ENCODE results near the gene FRMD4B. TPM values are rescaled to one million over a fixed set of nuclear protein-coding genes. Genes with fewer than 3 reads are reported as not detected.

FRMD4B gene
- total RNA-seq, 2 donors from 2014 or later: 2.1 to 2.2 TPM

- H3K9ac ChIP-seq (ENCODE audit: extremely low read depth, low read length, poor library complexity, severe bottlenecking): no peak overlapping the region
Measured at GRCh38 chr3:69181592-69182211, 204.2 kb downstream of the FRMD4B start.

GRCh38 chr3:69180869-69181591 lies 204.9 kb downstream of the FRMD4B start:
- Histone ChIP-seq H3K4me3 (ENCODE audit: low read length) (no peak overlapping the region), H3K4me1 (ENCODE audit: control insufficient read depth, insufficient read depth, low read length) (no peaks in the 10 kb centered on the region), H3K36me3 (ENCODE audit: control insufficient read depth, insufficient read depth, low read length) (no peaks in the 10 kb centered on the region), H3K9ac (ENCODE audit: extremely low read depth, low read length, poor library complexity, severe bottlenecking) (no peak overlapping the region), H3K27me3 (ENCODE audit: control insufficient read depth, insufficient read depth, low read length, poor library complexity, severe bottlenecking) (no peaks in the 10 kb centered on the region), H3K9me3 (ENCODE audit: control insufficient read depth, low read length) (no peaks in the 10 kb centered on the region), H3K27ac (ENCODE audit: low read depth, low read length) (no peak overlapping the region)
- Mint-ChIP-seq H3K4me3 (no peak overlapping the region), H3K9me3 (no peaks in the 10 kb centered on the region), H3K4me1 (peaks cover 5% of the 10 kb centered on the region), H3K36me3 (ENCODE audit: low read depth) (peaks cover 12% of the 10 kb centered on the region), H3K27ac (no peak overlapping the region), H3K27me3 (ENCODE audit: insufficient read depth) (no peaks in the 10 kb centered on the region)
- WGBS, 2 experiments (ENCODE audit: insufficient coverage in 1 of 2, insufficient read length in 1 of 2): 89 to 96% methylated on average over 13 to 23 of the region's 23 CpGs
- DNase-seq: no peak
- TF ChIP-seq, protein P1, sequence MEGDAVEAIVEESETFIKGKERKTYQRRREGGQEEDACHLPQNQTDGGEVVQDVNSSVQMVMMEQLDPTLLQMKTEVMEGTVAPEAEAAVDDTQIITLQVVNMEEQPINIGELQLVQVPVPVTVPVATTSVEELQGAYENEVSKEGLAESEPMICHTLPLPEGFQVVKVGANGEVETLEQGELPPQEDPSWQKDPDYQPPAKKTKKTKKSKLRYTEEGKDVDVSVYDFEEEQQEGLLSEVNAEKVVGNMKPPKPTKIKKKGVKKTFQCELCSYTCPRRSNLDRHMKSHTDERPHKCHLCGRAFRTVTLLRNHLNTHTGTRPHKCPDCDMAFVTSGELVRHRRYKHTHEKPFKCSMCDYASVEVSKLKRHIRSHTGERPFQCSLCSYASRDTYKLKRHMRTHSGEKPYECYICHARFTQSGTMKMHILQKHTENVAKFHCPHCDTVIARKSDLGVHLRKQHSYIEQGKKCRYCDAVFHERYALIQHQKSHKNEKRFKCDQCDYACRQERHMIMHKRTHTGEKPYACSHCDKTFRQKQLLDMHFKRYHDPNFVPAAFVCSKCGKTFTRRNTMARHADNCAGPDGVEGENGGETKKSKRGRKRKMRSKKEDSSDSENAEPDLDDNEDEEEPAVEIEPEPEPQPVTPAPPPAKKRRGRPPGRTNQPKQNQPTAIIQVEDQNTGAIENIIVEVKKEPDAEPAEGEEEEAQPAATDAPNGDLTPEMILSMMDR (conservative IDR thresholded peaks at IDR 0.05): no peak

More at GRCh38 chr3:69181592-69182211, 204.2 kb downstream of the FRMD4B start:
- Histone ChIP-seq H3K9me3 (ENCODE audit: control insufficient read depth, low read length) (no peaks in the 10 kb centered on the region), H3K4me3 (ENCODE audit: low read length) (no peak overlapping the region), H3K27ac (ENCODE audit: low read depth, low read length) (peak overlapping the region; percentile 2), H3K36me3 (ENCODE audit: control insufficient read depth, insufficient read depth, low read length) (no peaks in the 10 kb centered on the region), H3K4me1 (ENCODE audit: control insufficient read depth, insufficient read depth, low read length) (no peaks in the 10 kb centered on the region), H3K27me3 (ENCODE audit: control insufficient read depth, insufficient read depth, low read length, poor library complexity, severe bottlenecking) (no peaks in the 10 kb centered on the region)
- Mint-ChIP-seq H3K4me3 (no peak overlapping the region), H3K4me1 (peaks cover 5% of the 10 kb centered on the region), H3K27ac (no peak overlapping the region), H3K36me3 (ENCODE audit: low read depth) (peaks cover 12% of the 10 kb centered on the region), H3K9me3 (no peaks in the 10 kb centered on the region), H3K27me3 (ENCODE audit: insufficient read depth) (no peaks in the 10 kb centered on the region)
- TF ChIP-seq, protein P1 (conservative IDR thresholded peaks at IDR 0.05): no peak
- DNase-seq: no peak
- 76 to 85% methylated on average over 5 to 9 of the region's 9 CpGs for WGBS, 2 experiments (ENCODE audit: insufficient coverage in 1 of 2, insufficient read length in 1 of 2)

DNA sequence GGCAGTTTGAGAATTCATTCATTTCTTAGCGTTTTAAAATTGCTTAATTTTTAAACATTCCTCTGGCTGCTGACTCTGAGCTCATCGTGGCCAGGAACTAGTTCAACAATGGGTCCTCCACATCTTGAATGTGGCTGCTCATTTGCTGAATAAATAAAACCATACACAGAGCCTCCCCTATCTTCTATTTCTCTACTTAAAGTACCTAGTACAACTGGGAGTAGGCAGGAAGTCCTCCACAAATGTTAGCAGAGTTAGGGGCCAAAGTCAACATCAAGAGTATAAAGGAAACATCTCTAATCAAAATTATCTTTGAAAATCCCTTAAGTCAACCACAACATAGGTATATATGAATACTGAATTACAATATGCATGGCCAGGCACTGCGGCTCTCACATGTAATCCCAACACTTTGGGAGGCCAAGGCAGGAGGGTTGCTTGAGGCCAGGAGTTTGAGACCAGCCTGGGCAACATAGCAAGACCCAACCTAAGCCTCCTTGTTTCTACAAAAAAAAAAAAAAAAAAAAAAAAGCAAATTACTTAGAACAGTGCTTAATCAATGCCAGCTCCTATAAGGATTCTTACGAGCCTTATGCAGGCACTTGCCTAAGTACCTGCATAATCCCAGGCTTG lies 206.0 kb downstream of the FRMD4B start:
- H3K36me3 ChIP-seq (ENCODE audit: control insufficient read depth, insufficient read depth, low read length): no peaks in the 10 kb centered on the region
- H3K36me3 Mint-ChIP-seq (ENCODE audit: low read depth): peaks cover 8% of the 10 kb centered on the region
- no peaks in the 10 kb centered on the region for H3K9me3 ChIP-seq (ENCODE audit: control insufficient read depth, low read length)
- H3K27ac ChIP-seq (ENCODE audit: low read depth, low read length): no peak overlapping the region
- no peaks in the 10 kb centered on the region for H3K27me3 Mint-ChIP-seq (ENCODE audit: insufficient read depth)
- no peak overlapping the region for H3K4me3 Mint-ChIP-seq
- peaks cover 5% of the 10 kb centered on the region for H3K4me1 Mint-ChIP-seq
- H3K27ac Mint-ChIP-seq: no peak overlapping the region
- no peaks in the 10 kb centered on the region for H3K9me3 Mint-ChIP-seq
- H3K9ac ChIP-seq (ENCODE audit: extremely low read depth, low read length, poor library complexity, severe bottlenecking): no peak overlapping the region
- H3K4me1 ChIP-seq (ENCODE audit: control insufficient read depth, insufficient read depth, low read length): no peaks in the 10 kb centered on the region
- no peaks in the 10 kb centered on the region for H3K27me3 ChIP-seq (ENCODE audit: control insufficient read depth, insufficient read depth, low read length, poor library complexity, severe bottlenecking)
- 94 to 98% methylated on average over 4 of the region's 4 CpGs for WGBS, 2 experiments (ENCODE audit: insufficient coverage in 1 of 2, insufficient read length in 1 of 2)
- no peak for DNase-seq
- TF ChIP-seq, protein P1 (conservative IDR thresholded peaks at IDR 0.05): no peak
- no peak overlapping the region for H3K4me3 ChIP-seq (ENCODE audit: low read length)

Data from endodermal cell (in vitro differentiated cells).